Measurements from ENCODE around the gene PPP1R11. TPM values are rescaled to one million over a fixed set of nuclear protein-coding genes. Genes with fewer than 3 reads are reported as not detected.
A peak's percentile ranks its signal among the peaks of the same experiment; 100 is the strongest.

Gene PPP1R11
- total and polyA plus RNA-seq, 2 of the 13 experiments (the other 11 are each of a cell fraction or from before 2014, with no cell fraction given): 32.1 to 58.9 TPM

DNA sequence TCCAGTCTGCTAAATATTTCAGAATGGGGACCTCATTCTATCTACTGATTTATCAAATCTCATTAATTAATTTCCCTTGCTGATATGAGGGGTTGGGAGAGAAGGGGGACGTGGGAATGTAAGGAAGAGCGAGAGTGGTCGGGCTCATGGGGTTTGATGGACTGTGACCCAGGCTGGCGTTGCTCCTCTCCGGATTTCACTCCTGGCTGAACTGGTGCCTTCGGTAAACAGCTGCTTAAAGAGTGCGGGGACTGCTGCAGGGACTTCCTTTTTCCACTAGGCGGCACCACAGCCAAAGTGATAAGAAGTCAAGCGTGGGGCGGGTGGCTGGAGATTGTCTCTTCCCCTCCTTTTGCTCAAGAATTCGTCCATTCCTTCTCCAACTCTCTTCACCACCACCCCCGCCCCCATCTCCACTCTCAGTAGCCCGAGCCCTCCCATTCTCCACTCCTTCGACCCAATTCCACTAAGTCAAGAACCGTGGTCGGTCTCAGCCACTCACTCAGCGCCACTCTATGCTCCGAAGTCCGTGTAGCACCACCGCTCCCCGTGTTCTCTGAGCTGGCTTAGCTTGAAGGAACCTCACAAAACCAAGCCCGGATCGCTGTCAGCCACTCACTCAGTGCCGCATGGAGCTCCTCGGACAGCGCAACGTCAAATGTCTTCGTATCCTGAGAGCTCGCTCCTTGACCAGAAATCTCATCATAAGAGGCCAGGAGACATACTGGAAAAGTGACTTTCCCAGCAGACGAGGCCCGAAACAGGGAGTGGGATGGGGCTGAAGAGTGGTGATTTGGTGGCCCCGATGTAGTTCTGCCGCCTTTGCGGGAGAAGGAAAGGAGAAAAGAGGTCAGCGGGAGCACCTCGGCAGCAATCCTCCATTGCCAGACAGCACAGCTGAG is 36.2 kb downstream of the PPP1R11 start (continued):
- TF ChIP-seq ZNF629 (CRISPR knock-in tag; conservative IDR thresholded peaks at IDR 0.05): no peak
- peak; percentile 43; the same call in 1 of the 2 replicates for TF ChIP-seq TFDP2 (CRISPR knock-in tag; IDR thresholded peaks at IDR 0.05)
- TF ChIP-seq, protein P1, sequence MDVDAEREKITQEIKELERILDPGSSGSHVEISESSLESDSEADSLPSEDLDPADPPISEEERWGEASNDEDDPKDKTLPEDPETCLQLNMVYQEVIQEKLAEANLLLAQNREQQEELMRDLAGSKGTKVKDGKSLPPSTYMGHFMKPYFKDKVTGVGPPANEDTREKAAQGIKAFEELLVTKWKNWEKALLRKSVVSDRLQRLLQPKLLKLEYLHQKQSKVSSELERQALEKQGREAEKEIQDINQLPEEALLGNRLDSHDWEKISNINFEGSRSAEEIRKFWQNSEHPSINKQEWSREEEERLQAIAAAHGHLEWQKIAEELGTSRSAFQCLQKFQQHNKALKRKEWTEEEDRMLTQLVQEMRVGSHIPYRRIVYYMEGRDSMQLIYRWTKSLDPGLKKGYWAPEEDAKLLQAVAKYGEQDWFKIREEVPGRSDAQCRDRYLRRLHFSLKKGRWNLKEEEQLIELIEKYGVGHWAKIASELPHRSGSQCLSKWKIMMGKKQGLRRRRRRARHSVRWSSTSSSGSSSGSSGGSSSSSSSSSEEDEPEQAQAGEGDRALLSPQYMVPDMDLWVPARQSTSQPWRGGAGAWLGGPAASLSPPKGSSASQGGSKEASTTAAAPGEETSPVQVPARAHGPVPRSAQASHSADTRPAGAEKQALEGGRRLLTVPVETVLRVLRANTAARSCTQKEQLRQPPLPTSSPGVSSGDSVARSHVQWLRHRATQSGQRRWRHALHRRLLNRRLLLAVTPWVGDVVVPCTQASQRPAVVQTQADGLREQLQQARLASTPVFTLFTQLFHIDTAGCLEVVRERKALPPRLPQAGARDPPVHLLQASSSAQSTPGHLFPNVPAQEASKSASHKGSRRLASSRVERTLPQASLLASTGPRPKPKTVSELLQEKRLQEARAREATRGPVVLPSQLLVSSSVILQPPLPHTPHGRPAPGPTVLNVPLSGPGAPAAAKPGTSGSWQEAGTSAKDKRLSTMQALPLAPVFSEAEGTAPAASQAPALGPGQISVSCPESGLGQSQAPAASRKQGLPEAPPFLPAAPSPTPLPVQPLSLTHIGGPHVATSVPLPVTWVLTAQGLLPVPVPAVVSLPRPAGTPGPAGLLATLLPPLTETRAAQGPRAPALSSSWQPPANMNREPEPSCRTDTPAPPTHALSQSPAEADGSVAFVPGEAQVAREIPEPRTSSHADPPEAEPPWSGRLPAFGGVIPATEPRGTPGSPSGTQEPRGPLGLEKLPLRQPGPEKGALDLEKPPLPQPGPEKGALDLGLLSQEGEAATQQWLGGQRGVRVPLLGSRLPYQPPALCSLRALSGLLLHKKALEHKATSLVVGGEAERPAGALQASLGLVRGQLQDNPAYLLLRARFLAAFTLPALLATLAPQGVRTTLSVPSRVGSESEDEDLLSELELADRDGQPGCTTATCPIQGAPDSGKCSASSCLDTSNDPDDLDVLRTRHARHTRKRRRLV (CRISPR knock-in tag; IDR thresholded peaks at IDR 0.05): no peak
- 0 out of 2 replicates have a peak, but pooled peaks have one; percentile 49 for TF ChIP-seq ZNF792 (CRISPR knock-in tag; IDR thresholded peaks at IDR 0.05)
- TF ChIP-seq NR3C1 (CRISPR knock-in tag; IDR thresholded peaks at IDR 0.05): no peak
- peak; percentile 77; the same call in 1 of the 2 replicates for TF ChIP-seq GATAD2A (CRISPR knock-in tag; IDR thresholded peaks at IDR 0.05)
- peak; percentile 95 for TF ChIP-seq ZNF124 (CRISPR knock-in tag; IDR thresholded peaks at IDR 0.05)
- TF ChIP-seq HNRNPUL1 (IDR thresholded peaks at IDR 0.05; ENCODE audit: low read depth, low read length): no peak
- no peak for TF ChIP-seq ZNF451 (CRISPR knock-in tag; IDR thresholded peaks at IDR 0.05)
- TF ChIP-seq, protein P2, sequence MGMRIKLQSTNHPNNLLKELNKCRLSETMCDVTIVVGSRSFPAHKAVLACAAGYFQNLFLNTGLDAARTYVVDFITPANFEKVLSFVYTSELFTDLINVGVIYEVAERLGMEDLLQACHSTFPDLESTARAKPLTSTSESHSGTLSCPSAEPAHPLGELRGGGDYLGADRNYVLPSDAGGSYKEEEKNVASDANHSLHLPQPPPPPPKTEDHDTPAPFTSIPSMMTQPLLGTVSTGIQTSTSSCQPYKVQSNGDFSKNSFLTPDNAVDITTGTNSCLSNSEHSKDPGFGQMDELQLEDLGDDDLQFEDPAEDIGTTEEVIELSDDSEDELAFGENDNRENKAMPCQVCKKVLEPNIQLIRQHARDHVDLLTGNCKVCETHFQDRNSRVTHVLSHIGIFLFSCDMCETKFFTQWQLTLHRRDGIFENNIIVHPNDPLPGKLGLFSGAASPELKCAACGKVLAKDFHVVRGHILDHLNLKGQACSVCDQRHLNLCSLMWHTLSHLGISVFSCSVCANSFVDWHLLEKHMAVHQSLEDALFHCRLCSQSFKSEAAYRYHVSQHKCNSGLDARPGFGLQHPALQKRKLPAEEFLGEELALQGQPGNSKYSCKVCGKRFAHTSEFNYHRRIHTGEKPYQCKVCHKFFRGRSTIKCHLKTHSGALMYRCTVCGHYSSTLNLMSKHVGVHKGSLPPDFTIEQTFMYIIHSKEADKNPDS (CRISPR knock-in tag; IDR thresholded peaks at IDR 0.05): no peak
- no peak for TF ChIP-seq ZSCAN22 (CRISPR knock-in tag; IDR thresholded peaks at IDR 0.05)
- TF ChIP-seq TAF1 (CRISPR knock-in tag; IDR thresholded peaks at IDR 0.05): no peak
- TF ChIP-seq ZNF263 (CRISPR knock-in tag; IDR thresholded peaks at IDR 0.05): peak; percentile 73
- TF ChIP-seq ATRX (CRISPR knock-in tag; IDR thresholded peaks at IDR 0.05; ENCODE audit: borderline replicate concordance): no peak
- TF ChIP-seq NPAS2 (CRISPR knock-in tag; IDR thresholded peaks at IDR 0.05; ENCODE audit: borderline replicate concordance): no peak
- TF ChIP-seq CREB1 (IDR thresholded peaks at IDR 0.05): no peak
- no peak for TF ChIP-seq CREB1 (CRISPR knock-in tag; IDR thresholded peaks at IDR 0.05)
- TF ChIP-seq DR1 (CRISPR knock-in tag; IDR thresholded peaks at IDR 0.05): no peak
- TF ChIP-seq NR2F2 (IDR thresholded peaks at IDR 0.05; ENCODE audit: borderline replicate concordance, low read depth): peak; percentile 35; the same call in 1 of the 2 replicates
